K562 (cell line): ENCODE results near the gene JAG2. TPM values are rescaled to one million over a fixed set of nuclear protein-coding genes. Genes with fewer than 3 reads are reported as not detected.
A peak's percentile ranks its signal among the peaks of the same experiment; 100 is the strongest.

Source experiments
- ATAC-seq: fragments of 200-7000 bp; cut with Tn5 transposase; 3 replicates; pipeline ENCODE4 v1.9.1; 2020; ENCODE audit warnings: moderate library complexity
- BruUV-seq: library from RNA; stranded (reverse); fragments of 400-500 nt; replicated peaks from 2 replicates; lab custom pipeline; 2021; lab: Mats Ljungman, UMichigan
- CTCF ChIA-PET: fragments of 300-600 bp; formaldehyde crosslinking; extraction: SDS; loops from one replicate; lab custom pipeline; 2021; ENCODE audit warnings: low intra/inter-chr PET ratio; lab: Yijun Ruan, JAX
- POLR2A ChIA-PET: fragments of 300-600, 350-650 bp; sonication (Branson Sonifier 250); formaldehyde crosslinking; extraction: SDS; loops from one replicate; lab custom pipeline; 2021; ENCODE audit warnings: antibody characterized with exemption, inconsistent platforms; lab: Yijun Ruan, JAX
- DNase-seq, 4 experiments: peaks; one replicate each; pipeline versions ENCODE4 v3.0.0 to v3.0.0-alpha.2; 2011 to 2018; ENCODE audit warnings: low spot score in 3 of 4, mixed read lengths in 3 of 4; ENCODE audit errors: extremely low read depth in 1 of 4
- FAIRE-seq: peaks from 2 replicates; lab custom pipeline; 2011; peaks lifted over from hg19 to GRCh38; lab: Jason Lieb, UNC
- H2AFZ ChIP-seq: 2 replicates; pipeline ENCODE4 v1.6.0; 2011; ENCODE audit warnings: low read depth, low read length, control low read depth, inconsistent platforms
- H3K27ac ChIP-seq: fragments of 200-600 bp; 3 replicates; pipeline ENCODE4 v1.8.0; 2011; ENCODE audit warnings: low read depth, mild to moderate bottlenecking, control low read depth, inconsistent platforms, low read length, moderate library complexity, mixed read lengths; ENCODE audit errors: extremely low read depth
- H3K27me3 ChIP-seq, 2 experiments: fragments of 300-600 bp in 1 of 2; 2 replicates in 1 of 2; 3 replicates in 1 of 2; pipeline versions ENCODE4 v1.6.0 to v1.8.0; 2011; ENCODE audit warnings: inconsistent platforms in 2 of 2, low read length in 2 of 2, mild to moderate bottlenecking in 1 of 2, mixed read lengths in 1 of 2, moderate library complexity in 1 of 2; ENCODE audit not compliant: control insufficient read depth in 2 of 2, insufficient read depth in 2 of 2
- H3K36me3 ChIP-seq: fragments of 300-600 bp; 3 replicates; pipeline ENCODE4 v1.8.0; 2011; ENCODE audit warnings: mild to moderate bottlenecking, low read length, inconsistent platforms; ENCODE audit not compliant: control insufficient read depth, insufficient read depth
- H3K4me1 ChIP-seq, 2 experiments: fragments of 200-600 bp in 1 of 2; replicated peaks in 1 of 2; 2 replicates in 1 of 2; 3 replicates in 1 of 2; pipeline versions ENCODE4 v1.5.1 to v1.8.0; 2011; ENCODE audit warnings: inconsistent platforms in 2 of 2, low read length in 2 of 2, mild to moderate bottlenecking in 1 of 2, mixed read lengths in 1 of 2, moderate library complexity in 1 of 2; ENCODE audit not compliant: control insufficient read depth in 2 of 2, insufficient read depth in 2 of 2
- H3K4me2 ChIP-seq: 2 replicates; pipeline ENCODE4 v1.6.1; 2011; ENCODE audit warnings: low read length, control low read depth, inconsistent platforms, mixed read lengths; ENCODE audit not compliant: insufficient read depth
- H3K4me3 ChIP-seq: fragments of 200-600 bp; sonication (generic), shearing (Covaris generic); 2 replicates; pipeline ENCODE4 v1.5.1; 2016; ENCODE audit warnings: control low read depth, inconsistent platforms
- H3K79me2 ChIP-seq: fragments of 200-600 bp; 3 replicates; pipeline ENCODE4 v1.8.0; 2011; ENCODE audit warnings: low read length, inconsistent platforms; ENCODE audit not compliant: control insufficient read depth, insufficient read depth
- H3K9ac ChIP-seq, 2 experiments: 2 replicates each; pipeline versions ENCODE4 v1.6.0 to v1.6.1; 2011; ENCODE audit warnings: low read depth in 2 of 2, low read length in 2 of 2, control low read depth in 1 of 2, inconsistent platforms in 1 of 2, mild to moderate bottlenecking in 1 of 2, mixed read lengths in 1 of 2; ENCODE audit not compliant: insufficient read depth in 1 of 2
- H3K9me1 ChIP-seq: one replicate; pipeline ENCODE4 v1.6.0; 2011; ENCODE audit warnings: inconsistent platforms, mild to moderate bottlenecking, low read length, moderate library complexity; ENCODE audit not compliant: control insufficient read depth, insufficient read depth
- H3K9me3 ChIP-seq: replicated peaks from 2 replicates; pipeline ENCODE4 v1.5.1; 2011; ENCODE audit warnings: low read depth, low read length, inconsistent platforms; ENCODE audit not compliant: control insufficient read depth, insufficient read depth
- H4K20me1 ChIP-seq: replicated peaks from 2 replicates; pipeline ENCODE4 v1.6.1; 2011; ENCODE audit warnings: low read length, inconsistent platforms, mixed read lengths; ENCODE audit not compliant: control insufficient read depth, insufficient read depth
- BHLHE40 ChIP-seq: IDR thresholded peaks from 2 replicates; pipeline ENCODE4 v1.6.1; 2011; ENCODE audit warnings: low read length, improper control_type of control experiment
- E2F5 ChIP-seq: sonication (generic); formaldehyde crosslinking; IDR thresholded peaks from 2 replicates; pipeline ENCODE4 v1.8.0; 2022; ENCODE audit warnings: mild to moderate bottlenecking, missing genetic modification reagents
- ETS2 ChIP-seq: IDR thresholded peaks from 2 replicates; pipeline ENCODE4 v1.6.1; 2016; ENCODE audit warnings: borderline replicate concordance, missing genetic modification characterization, mild to moderate bottlenecking, moderate library complexity, missing compliant biosample characterization; ENCODE audit not compliant: poor library complexity, severe bottlenecking
- FOXP4 ChIP-seq: sonication (generic); formaldehyde crosslinking; IDR thresholded peaks from 2 replicates; pipeline ENCODE4 v1.8.0; 2022; ENCODE audit warnings: mild to moderate bottlenecking, missing genetic modification reagents, borderline replicate concordance
- HNRNPH1 ChIP-seq: fragments of 200-400 bp; formaldehyde crosslinking; optimal IDR thresholded peaks from 2 replicates; pipeline ENCODE3; 2017; ENCODE audit warnings: low read depth, mild to moderate bottlenecking, low read length, moderate library complexity
- MAFF ChIP-seq: IDR thresholded peaks from 2 replicates; pipeline ENCODE4 v1.6.1; 2012; ENCODE audit warnings: low read length, improper control_type of control experiment
- NBN ChIP-seq: fragments of 450-650 bp; IDR thresholded peaks from 2 replicates; pipeline ENCODE4 v1.6.1; 2016; ENCODE audit warnings: low read depth, mild to moderate bottlenecking
- NR3C1 ChIP-seq: sonication (generic); formaldehyde crosslinking; IDR thresholded peaks from 2 replicates; pipeline ENCODE4 v1.8.1; 2022; ENCODE audit warnings: missing genetic modification reagents
- PHB ChIP-seq: fragments of 250-450 bp; sonication (Bioruptor Pico); IDR thresholded peaks from 2 replicates; pipeline ENCODE4 v1.5.0; 2021
- THAP12 ChIP-seq: fragments of 250-450 bp; sonication (Bioruptor Pico); IDR thresholded peaks from 2 replicates; pipeline ENCODE4 v1.9.0; 2021; ENCODE audit warnings: mild to moderate bottlenecking, inconsistent platforms
- TRIM28 ChIP-seq: fragments of 450-650 bp; IDR thresholded peaks from 2 replicates; pipeline ENCODE4 v1.6.1; 2017
- ZBTB7A ChIP-seq: IDR thresholded peaks from 2 replicates; pipeline ENCODE4 v1.6.1; 2011; ENCODE audit warnings: low read depth, mild to moderate bottlenecking, low read length, moderate library complexity, borderline replicate concordance; ENCODE audit not compliant: control insufficient read depth
- ZNF124 ChIP-seq: sonication (generic); formaldehyde crosslinking; IDR thresholded peaks from 2 replicates; pipeline ENCODE4 v1.8.1; 2022; ENCODE audit warnings: missing genetic modification reagents
- ZNF197 ChIP-seq: fragments of 200-800 bp; sonication (Bioruptor generic); IDR thresholded peaks from 2 replicates; pipeline ENCODE4 v1.6.1; 2016; ENCODE audit warnings: low read depth, missing genetic modification characterization, missing compliant biosample characterization
- ZNF280A ChIP-seq: fragments of 450-650 bp; IDR thresholded peaks from 2 replicates; pipeline ENCODE4 v1.6.1; 2018; ENCODE audit warnings: mild to moderate bottlenecking, low read depth; ENCODE audit not compliant: partially characterized antibody
- ZNF696 ChIP-seq: fragments of 250-450 bp; sonication (Bioruptor Pico); conservative IDR thresholded peaks from 2 replicates; pipeline ENCODE4 v1.4.0; 2020; ENCODE audit warnings: mild to moderate bottlenecking, moderate library complexity
- ZNF778 ChIP-seq: fragments of 450-650 bp; formaldehyde crosslinking; IDR thresholded peaks from 2 replicates; pipeline ENCODE4 v1.4.0; 2020; ENCODE audit warnings: mild to moderate bottlenecking, moderate library complexity
- WGBS: fragments of 100-300 bp; shearing (Covaris generic); methylation state at CpG from one replicate; pipeline ENCODE4 v1.1.6; 2016; ENCODE audit warnings: low coverage, mixed read lengths; ENCODE audit not compliant: insufficient coverage; ENCODE audit errors: missing lambda C conversion rate; 5-methylcytosine and 5-hydroxymethylcytosine counted together
- in situ Hi-C: fragments of 300-500 bp; cut with MboI; formaldehyde crosslinking; loops from 4 replicates; pipeline ENCODE4 v1.15.0; 2018; ENCODE audit warnings: inconsistent platforms, mixed read lengths
- intact Hi-C: fragments of 100-400 bp; cut with micrococcal nuclease; formaldehyde crosslinking; loops from 2 replicates; pipeline ENCODE4 v1.14.2; 2022
- polyA plus RNA-seq, 8 experiments: library from polyadenylated mRNA; depleted of rRNA in 4 of 8; stranded (reverse) in 5 of 8; unstranded in 3 of 8; fragments of >200 nt; fragmentation: Nextera tagmentation in 2 of 8; fragmentation: Illumina TruSeq in 1 of 8; extraction: Ambion mirVana in 2 of 8; extraction: Trizol in 1 of 8; gene quantifications; 2 replicates each; pipeline versions ENCODE4 v1.2.1 to v1.2.3, GENCODE V29; 2011 to 2014; ENCODE audit warnings: inconsistent platforms in 1 of 8, missing spikeins in 1 of 8
- total RNA-seq, 7 experiments: library from RNA; depleted of rRNA in 6 of 7; stranded (reverse); fragments of >200 nt in 6 of 7; fragmentation: Illumina TruSeq in 2 of 7; extraction: Trizol in 2 of 7; gene quantifications; 2 replicates each; pipeline versions ENCODE4 v1.2.1 to v1.2.3, GENCODE V29; 2011 to 2021; ENCODE audit warnings: low replicate concordance in 1 of 7

Gene JAG2
- total and polyA plus RNA-seq, 9 of the 15 experiments (the other 6 are each of a cell fraction or from before 2014, with no cell fraction given), result 0.25 to 48.4 (median 8.6) TPM

- H3K9me1 ChIP-seq, result peaks cover 5% of the 10 kb centered on the region
- H3K9ac ChIP-seq, result peak overlapping the region in 1 of 2 experiments; percentile 52; a peak in 1 of 4 replicates
- H3K27ac ChIP-seq, result no peak overlapping the region
- ATAC-seq (no peak), FAIRE-seq (no peak), DNase-seq (no peak)
- no peaks in the 10 kb centered on the region for H3K36me3 ChIP-seq
- no TSS peak for BruUV-seq
- intact Hi-C loops, result loop anchor here (5.0 kb wide), 2 partner anchors 91 to 436 kb away; partner anchors contain the start of genes NUDT14 and TMEM121
- 62% methylated on average over 4 of the region's 9 CpGs for WGBS
- ChIA-PET CTCF (no interaction called here), POLR2A (interaction anchor here (0.5 kb wide), 1 partner anchor 1363 kb away, joined by 3 read pairs; no protein-coding TSS in a partner anchor)
- no peaks in the 10 kb centered on the region for H3K9me3 ChIP-seq
- H3K4me3 ChIP-seq, result no peak overlapping the region
- no peaks in the 10 kb centered on the region for H3K79me2 ChIP-seq
- in situ Hi-C loops, result loop anchor here (10.0 kb wide), 2 partner anchors 194 to 264 kb away; no protein-coding TSS in a partner anchor
- no peak overlapping the region for H2AFZ ChIP-seq
- no peaks in the 10 kb centered on the region for H4K20me1 ChIP-seq
- H3K4me2 ChIP-seq, result no peak overlapping the region
- H3K27me3 ChIP-seq, result peaks cover 7 to 18% of the 10 kb centered on the region in 2 experiments; a peak in 3 of 5 replicates
- H3K4me1 ChIP-seq, result peaks cover 3 to 75% of the 10 kb centered on the region in 2 experiments; a peak in 2 of 5 replicates
- TF ChIP-seq TRIM28, result no peak
- no peak for TF ChIP-seq PHB (CRISPR knock-in tag)
- no peak for TF ChIP-seq THAP12 (CRISPR knock-in tag)
- no peak for TF ChIP-seq E2F5 (CRISPR knock-in tag)
- no peak for TF ChIP-seq HNRNPH1
- TF ChIP-seq BHLHE40, result no peak
- TF ChIP-seq ZBTB7A, result no peak
- TF ChIP-seq ZNF778 (CRISPR knock-in tag), result no peak
- no peak for TF ChIP-seq NBN
- TF ChIP-seq FOXP4 (CRISPR knock-in tag), result no peak
- no peak for TF ChIP-seq NR3C1
- no peak for TF ChIP-seq ZNF696 (CRISPR knock-in tag)
- TF ChIP-seq ZNF280A, result no peak
- no peak for TF ChIP-seq ZNF124 (CRISPR knock-in tag)
- no peak for TF ChIP-seq MAFF
- no peak for TF ChIP-seq ZNF197
- TF ChIP-seq ETS2, result no peak
Observed at GRCh38 chr14:105091054-105091516, 77.5 kb downstream of the JAG2 start.
